GM10248 (cell line): ENCODE measurements around the gene B4GALNT2.

ENCODE experiments used
- CTCF ChIA-PET: fragments of 300-600 bp; sonication (Branson Sonifier 250); formaldehyde crosslinking; extraction: SDS; loops from one replicate; lab custom pipeline; 2021; ENCODE audit warnings: antibody characterized with exemption; lab: Yijun Ruan, JAX
- POLR2A ChIA-PET: fragments of 350-650 bp; sonication (Branson Sonifier 250); formaldehyde crosslinking; extraction: SDS; loops from one replicate; lab custom pipeline; 2020; ENCODE audit warnings: antibody characterized with exemption; lab: Yijun Ruan, JAX
- DNase-seq: peaks from one replicate; pipeline ENCODE4 v3.0.0; 2012; ENCODE audit errors: extremely low spot score
- TF ChIP-seq, protein P1 (sequence below): IDR thresholded peaks from 2 replicates; pipeline ENCODE4 v1.5.1; 2012; ENCODE audit warnings: mild to moderate bottlenecking, low read depth; ENCODE audit errors: extremely low read depth, missing control alignments, control extremely low read depth

B4GALNT2 gene

DNA sequence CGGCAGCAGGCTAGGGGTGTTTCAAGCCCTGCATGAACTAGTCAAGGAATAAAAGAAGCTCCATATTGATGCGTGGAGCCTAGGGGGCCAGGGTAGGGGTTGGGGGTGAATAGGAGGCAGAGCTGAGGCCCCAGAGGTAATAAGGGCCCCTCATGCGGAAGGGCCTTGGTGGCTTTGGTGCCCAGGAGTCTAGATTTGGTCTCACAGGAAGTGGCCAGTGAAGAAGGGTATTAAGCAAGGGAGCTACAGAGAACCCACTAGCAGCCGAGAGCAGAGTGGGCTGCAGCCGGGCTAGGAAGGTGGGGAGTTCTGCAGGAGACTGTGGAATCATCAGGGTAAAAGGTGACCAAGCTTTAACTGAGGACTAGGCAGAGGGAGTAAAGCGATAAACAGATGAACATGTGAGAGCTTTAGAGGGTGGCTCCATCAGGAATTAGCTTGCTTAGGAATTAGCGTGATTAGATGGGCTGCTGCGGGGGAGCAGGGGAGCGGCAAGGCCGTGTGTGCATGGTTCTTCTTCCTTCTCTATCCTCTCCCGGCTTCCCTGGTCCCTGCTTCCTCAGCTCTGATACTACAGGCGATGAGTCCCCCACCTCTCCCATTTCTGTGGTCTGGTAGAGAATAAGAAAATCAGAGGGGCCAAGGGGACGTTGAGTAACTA, 68.0 kb downstream of the B4GALNT2 start:
- POLR2A ChIA-PET = interaction anchor here (0.6 kb wide), 1 partner anchor 258 kb away, joined by 8 read pairs; no protein-coding TSS in a partner anchor
- DNase-seq = no peak
- TF ChIP-seq, protein P1, sequence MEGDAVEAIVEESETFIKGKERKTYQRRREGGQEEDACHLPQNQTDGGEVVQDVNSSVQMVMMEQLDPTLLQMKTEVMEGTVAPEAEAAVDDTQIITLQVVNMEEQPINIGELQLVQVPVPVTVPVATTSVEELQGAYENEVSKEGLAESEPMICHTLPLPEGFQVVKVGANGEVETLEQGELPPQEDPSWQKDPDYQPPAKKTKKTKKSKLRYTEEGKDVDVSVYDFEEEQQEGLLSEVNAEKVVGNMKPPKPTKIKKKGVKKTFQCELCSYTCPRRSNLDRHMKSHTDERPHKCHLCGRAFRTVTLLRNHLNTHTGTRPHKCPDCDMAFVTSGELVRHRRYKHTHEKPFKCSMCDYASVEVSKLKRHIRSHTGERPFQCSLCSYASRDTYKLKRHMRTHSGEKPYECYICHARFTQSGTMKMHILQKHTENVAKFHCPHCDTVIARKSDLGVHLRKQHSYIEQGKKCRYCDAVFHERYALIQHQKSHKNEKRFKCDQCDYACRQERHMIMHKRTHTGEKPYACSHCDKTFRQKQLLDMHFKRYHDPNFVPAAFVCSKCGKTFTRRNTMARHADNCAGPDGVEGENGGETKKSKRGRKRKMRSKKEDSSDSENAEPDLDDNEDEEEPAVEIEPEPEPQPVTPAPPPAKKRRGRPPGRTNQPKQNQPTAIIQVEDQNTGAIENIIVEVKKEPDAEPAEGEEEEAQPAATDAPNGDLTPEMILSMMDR = no peak
- CTCF ChIA-PET = interaction anchor here (0.8 to 2.5 kb wide), 10 partner anchors 8 to 91 kb away, joined by 3 to 9 read pairs (median 4); partner anchors contain the start of genes ABI3 and GNGT2

DNA sequence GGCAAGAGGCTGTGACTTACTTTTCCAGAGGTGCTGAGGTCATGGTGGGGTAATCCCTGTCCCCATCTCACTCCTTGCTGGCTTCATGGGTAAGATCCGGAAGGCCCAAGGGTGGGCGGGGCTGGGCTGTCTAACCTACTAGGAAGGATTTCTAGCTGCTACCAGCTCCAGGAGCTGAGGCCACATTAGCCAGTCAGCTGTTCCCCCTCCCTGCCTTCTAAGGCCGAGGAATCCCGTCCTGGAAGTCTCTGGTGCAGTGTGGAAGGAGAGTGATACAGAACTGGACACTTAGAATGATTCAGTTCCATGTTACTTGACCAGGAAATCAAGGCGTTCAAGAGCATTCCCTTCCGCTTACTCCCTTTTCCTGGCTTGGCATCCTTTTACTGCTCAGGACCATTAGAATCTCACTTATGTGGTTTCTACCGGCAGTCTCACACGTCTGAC, 68.9 kb downstream of the B4GALNT2 start:
- ChIA-PET POLR2A (no interaction called here), CTCF (interaction anchor here (0.5 to 2.5 kb wide), 5 partner anchors 8 to 26 kb away, joined by 3 to 7 read pairs (median 4); partner anchors contain the start of genes ABI3 and GNGT2)
- DNase-seq = no peak

DNA sequence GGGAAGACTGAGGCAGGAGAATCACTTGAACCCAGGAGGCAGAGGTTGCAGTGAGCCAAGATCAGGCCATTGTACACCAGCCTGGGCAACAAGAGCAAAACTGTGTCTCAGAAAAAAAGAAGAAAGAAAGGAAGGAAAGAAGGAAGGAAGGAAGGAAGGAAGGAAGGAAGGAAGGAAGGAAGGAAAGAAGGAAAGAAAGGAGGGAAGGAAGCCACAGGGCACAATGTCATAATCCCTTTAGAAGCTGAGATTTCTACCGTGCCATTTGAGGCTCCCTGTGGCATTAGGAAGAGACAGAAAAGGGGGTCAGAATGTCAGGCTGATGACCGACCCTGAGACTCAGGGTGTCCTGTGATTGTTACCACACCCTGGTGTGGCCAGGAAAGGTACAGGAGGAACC, 71.2 kb downstream of the B4GALNT2 start:
- TF ChIP-seq, protein P1 = no peak
- no peak for DNase-seq
- POLR2A ChIA-PET = interaction anchor here (0.7 kb wide), 1 partner anchor 459 kb away, joined by 7 read pairs; no protein-coding TSS in a partner anchor
- CTCF ChIA-PET = interaction anchor here (1.1 to 2.1 kb wide), 2 partner anchors 9 to 18 kb away, joined by 5 to 12 read pairs; no protein-coding TSS in a partner anchor

More for the DNA sequence above, 68.9 kb downstream of the B4GALNT2 start:
- TF ChIP-seq, protein P1 = no peak

DNA sequence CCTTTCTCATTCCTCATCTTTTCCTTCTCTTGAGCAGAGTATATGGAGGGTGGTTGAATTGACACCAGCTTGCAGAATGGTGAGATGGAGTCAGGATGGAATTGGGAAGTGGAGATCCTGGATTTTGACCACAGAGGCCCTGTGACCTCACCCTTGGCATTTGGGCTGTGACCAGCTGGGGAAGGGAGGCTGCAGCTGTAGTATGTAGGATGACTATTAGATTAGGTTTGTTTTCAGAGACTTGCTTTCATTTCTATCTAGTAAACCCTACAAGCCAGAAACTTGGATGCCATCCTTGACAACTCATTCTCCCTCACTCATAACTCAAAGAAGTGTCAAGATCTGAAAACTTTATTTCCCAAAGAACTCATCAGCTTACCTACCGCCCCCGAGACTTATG, 71.9 kb downstream of the B4GALNT2 start:
- no peak for DNase-seq
- ChIA-PET CTCF (interaction anchor here (0.8 to 2.1 kb wide), 5 partner anchors 8 to 23 kb away, joined by 3 to 12 read pairs (median 5); no protein-coding TSS in a partner anchor), POLR2A (no interaction called here)
- TF ChIP-seq, protein P1 = no peak

DNA sequence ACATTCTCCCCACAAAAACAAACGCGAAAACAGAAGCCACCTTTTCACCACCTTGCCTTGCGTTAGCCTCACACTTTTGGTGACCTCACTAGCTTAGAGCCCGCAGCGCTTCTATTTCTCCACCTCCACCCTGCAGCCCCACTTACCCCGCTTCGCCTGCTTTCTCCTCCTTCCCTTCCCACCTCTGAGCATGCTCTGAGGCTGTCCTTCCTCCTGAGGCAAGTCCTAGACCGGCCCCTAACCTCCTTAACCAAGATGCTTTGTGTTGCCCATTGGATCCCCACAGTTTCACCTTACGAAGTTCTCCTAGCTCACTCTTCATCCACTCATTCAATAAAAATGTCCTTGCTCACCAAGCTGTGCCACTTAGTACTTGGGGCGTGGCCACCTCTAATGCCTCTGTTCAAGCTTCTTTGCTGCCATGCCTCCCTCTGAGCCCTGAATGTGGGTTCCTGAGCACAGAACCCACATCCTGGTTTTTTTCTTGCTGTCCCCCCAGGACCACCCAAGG, 76.5 kb downstream of the B4GALNT2 start:
- POLR2A ChIA-PET = interaction anchor here (2.6 kb wide), 1 partner anchor 15 kb away, joined by 24 read pairs; no protein-coding TSS in a partner anchor
- CTCF ChIA-PET = interaction anchor here (0.8 to 13.4 kb wide), 7 partner anchors 8 to 29 kb away, joined by 3 to 143 read pairs (median 5); partner anchors contain the start of gene PHOSPHO1
- no peak for DNase-seq
- TF ChIP-seq, protein P1 = no peak
